HL-60 (cell line): Measurements from ENCODE around the gene ZNF283.
A peak's percentile ranks its signal among the peaks of the same experiment; 100 is the strongest.

ENCODE experiments used
- GABPA ChIP-seq: IDR thresholded peaks from 2 replicates; pipeline ENCODE4 v1.6.1; 2012; ENCODE audit warnings: low read depth
- POLR2AphosphoS5 ChIP-seq: IDR thresholded peaks from 2 replicates; pipeline ENCODE4 v1.6.1; 2012; ENCODE audit warnings: low read depth
- SPI1 ChIP-seq: IDR thresholded peaks from 2 replicates; pipeline ENCODE4 v1.6.1; 2012; ENCODE audit warnings: low read depth, mild to moderate bottlenecking, borderline replicate concordance
- TF ChIP-seq, protein P1 (sequence below): IDR thresholded peaks from one replicate; pipeline ENCODE4 v1.5.1; 2011; ENCODE audit warnings: low read length, control low read depth, inconsistent platforms; ENCODE audit not compliant: insufficient read depth
- TF ChIP-seq, protein P2 (sequence below): IDR thresholded peaks from 2 replicates; pipeline ENCODE4 v1.6.1; 2012; ENCODE audit warnings: low read depth; ENCODE audit not compliant: insufficient replicate concordance

DNA sequence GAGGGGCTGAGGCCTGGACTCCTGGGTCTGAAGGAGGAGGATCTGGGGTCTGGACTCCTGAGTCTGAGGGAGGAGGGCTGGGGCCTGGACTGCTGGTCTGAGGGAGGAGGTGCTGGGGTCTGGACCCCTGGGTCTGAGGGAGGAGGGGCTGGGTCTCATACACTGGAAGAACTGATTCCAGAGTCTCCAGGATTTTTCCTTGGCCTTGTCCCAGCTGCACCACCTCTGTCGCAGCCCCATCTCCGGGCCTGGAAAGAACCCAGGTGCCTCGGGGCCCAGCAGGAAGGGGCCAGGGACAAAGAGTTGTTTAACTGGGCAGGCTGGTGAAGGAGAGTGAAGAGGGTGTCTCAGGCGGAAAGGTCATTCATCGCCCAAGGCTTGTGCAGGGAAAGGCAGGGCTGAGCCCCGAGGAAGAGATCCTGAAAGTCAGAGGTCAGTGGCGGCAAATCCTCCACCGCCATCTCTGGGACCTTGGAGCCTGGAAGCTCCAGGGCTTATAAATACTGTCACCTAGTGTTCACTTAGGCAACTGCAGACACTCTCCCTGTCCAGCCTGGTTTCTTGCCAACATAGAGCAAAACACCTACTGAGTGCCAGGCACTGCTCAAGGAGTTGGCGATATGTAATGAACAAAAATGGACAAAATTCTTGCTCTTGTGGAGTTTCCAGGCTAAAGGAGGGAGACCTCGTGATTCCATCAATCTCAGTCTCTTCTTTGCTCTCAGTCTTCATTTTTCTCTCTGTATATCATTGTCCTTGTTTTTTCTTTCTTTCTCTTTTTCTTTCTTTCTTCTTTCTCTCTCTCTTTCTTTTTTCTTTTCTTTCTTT, 41.9 kb upstream of the ZNF283 start:
- TF ChIP-seq, protein P1, sequence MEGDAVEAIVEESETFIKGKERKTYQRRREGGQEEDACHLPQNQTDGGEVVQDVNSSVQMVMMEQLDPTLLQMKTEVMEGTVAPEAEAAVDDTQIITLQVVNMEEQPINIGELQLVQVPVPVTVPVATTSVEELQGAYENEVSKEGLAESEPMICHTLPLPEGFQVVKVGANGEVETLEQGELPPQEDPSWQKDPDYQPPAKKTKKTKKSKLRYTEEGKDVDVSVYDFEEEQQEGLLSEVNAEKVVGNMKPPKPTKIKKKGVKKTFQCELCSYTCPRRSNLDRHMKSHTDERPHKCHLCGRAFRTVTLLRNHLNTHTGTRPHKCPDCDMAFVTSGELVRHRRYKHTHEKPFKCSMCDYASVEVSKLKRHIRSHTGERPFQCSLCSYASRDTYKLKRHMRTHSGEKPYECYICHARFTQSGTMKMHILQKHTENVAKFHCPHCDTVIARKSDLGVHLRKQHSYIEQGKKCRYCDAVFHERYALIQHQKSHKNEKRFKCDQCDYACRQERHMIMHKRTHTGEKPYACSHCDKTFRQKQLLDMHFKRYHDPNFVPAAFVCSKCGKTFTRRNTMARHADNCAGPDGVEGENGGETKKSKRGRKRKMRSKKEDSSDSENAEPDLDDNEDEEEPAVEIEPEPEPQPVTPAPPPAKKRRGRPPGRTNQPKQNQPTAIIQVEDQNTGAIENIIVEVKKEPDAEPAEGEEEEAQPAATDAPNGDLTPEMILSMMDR = peak; percentile 100
- TF ChIP-seq POLR2AphosphoS5 (no peak), GABPA (no peak), SPI1 (no peak)
- TF ChIP-seq, protein P2, sequence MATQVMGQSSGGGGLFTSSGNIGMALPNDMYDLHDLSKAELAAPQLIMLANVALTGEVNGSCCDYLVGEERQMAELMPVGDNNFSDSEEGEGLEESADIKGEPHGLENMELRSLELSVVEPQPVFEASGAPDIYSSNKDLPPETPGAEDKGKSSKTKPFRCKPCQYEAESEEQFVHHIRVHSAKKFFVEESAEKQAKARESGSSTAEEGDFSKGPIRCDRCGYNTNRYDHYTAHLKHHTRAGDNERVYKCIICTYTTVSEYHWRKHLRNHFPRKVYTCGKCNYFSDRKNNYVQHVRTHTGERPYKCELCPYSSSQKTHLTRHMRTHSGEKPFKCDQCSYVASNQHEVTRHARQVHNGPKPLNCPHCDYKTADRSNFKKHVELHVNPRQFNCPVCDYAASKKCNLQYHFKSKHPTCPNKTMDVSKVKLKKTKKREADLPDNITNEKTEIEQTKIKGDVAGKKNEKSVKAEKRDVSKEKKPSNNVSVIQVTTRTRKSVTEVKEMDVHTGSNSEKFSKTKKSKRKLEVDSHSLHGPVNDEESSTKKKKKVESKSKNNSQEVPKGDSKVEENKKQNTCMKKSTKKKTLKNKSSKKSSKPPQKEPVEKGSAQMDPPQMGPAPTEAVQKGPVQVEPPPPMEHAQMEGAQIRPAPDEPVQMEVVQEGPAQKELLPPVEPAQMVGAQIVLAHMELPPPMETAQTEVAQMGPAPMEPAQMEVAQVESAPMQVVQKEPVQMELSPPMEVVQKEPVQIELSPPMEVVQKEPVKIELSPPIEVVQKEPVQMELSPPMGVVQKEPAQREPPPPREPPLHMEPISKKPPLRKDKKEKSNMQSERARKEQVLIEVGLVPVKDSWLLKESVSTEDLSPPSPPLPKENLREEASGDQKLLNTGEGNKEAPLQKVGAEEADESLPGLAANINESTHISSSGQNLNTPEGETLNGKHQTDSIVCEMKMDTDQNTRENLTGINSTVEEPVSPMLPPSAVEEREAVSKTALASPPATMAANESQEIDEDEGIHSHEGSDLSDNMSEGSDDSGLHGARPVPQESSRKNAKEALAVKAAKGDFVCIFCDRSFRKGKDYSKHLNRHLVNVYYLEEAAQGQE = peak; percentile 41
